ENCODE measurements around the gene IQGAP1. TPM values are rescaled to one million over a fixed set of nuclear protein-coding genes. Genes with fewer than 3 reads are reported as not detected.
A peak's percentile ranks its signal among the peaks of the same experiment; 100 is the strongest.
"Not testable (repeated sequence)": the region's sequence is repeated elsewhere in the genome, so short reads cannot be mapped to it uniquely, and the experiment has no call there.

IQGAP1 gene
- total RNA-seq, 2 donors from 2014 or later: 70.4 to 79.2 TPM

DNA sequence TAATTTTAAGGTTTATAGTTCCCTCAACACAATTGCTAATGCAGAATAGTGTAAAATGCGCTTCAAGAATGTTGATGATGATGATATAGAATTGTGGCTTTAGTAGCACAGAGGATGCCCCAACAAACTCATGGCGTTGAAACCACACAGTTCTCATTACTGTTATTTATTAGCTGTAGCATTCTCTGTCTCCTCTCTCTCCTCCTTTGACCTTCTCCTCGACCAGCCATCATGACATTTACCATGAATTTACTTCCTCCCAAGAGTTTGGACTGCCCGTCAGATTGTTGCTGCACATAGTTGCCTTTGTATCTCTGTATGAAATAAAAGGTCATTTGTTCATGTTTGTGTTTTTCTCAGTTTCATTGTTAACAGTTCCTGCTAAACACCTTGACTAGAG, 113.9 kb downstream of the IQGAP1 start:
- DNase-seq (no peak), ATAC-seq (no peak)
- intact Hi-C loops (cut with DNase I): no loop called here

DNA sequence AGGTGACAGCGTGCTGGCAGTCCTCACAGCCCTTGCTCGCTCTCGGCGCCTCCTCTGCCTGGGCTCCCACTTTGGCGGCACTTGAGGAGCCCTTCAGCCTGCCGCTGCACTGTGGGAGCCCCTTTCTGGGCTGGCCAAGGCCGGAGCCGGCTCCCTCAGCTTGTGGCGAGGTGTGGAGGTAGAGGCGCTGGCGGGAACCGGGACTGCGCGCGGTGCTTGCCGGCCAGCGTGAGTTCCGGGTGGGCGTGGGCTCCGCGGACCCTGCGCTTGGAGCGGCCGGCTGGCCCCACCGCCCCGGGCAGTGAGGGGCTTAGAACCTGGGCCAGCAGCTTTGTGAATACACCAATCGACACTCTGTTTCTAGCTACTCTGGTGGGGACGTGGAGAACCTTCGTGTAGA, 122.7 kb downstream of the IQGAP1 start:
- DNase-seq; intact Hi-C loops (cut with DNase I); ATAC-seq: not testable (repeated sequence)

DNA sequence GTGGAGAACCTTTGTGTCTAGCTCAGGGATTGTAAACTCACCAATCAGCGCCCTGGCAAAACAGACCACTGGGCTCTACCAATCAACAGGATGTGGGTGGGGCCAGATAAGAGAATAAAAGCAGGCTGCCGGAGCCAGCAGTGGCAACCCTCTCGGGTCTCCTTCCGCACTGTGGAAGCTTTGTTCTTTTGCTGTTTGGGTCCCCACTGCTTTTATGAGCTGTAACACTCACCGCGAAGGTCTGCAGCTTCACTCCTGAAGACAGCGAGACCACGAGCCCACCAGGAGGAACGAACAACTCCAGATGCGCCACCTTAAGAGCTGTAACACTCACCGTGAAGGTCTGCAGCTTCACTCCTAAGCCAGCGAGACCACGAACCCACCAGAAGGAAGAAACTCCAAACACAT, 123.2 kb downstream of the IQGAP1 start:
- DNase-seq; intact Hi-C loops (cut with DNase I); ATAC-seq: not testable (repeated sequence)

DNA sequence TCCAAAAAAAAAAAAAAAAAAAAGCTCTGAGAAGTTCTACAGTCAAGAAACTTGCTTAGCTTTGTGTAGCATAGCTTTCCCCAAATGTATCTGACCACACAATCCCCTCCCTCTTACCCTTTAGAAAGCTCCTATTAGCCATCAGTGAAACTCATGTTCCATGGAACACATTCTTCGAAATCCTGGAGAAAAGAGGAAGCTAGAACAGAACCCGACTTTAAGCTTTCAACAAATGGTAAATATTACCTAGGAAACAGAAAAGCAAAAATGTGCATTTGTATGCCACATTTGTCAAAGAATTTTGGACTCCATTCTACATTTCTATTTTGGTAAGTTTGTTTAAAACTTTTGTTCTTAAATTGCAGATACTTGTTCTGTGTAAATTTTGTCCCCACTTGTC, 124.2 kb downstream of the IQGAP1 start:
- DNase-seq: no peak
- ATAC-seq: no peak
- intact Hi-C loops (cut with DNase I): no loop called here

DNA sequence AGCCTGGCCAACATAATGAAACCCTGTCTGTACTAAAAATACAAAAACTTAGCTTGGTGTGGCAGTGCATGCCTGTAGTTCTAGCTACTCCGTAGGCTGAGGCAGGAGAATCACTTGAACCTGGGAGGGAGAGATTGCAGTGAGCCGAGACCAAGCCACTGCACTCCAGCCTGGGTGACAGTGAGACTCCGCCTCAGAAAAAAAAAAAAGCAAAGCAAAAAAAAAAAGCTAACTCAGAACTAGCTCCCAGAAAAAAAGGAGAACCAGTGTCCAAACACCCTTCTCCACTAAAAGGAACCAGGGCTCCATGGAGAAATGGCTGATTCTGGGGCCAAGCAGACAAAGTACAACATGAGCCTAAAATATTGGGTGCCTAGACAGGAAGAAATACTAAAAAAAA, 124.9 kb downstream of the IQGAP1 start:
- DNase-seq: no peak

DNA sequence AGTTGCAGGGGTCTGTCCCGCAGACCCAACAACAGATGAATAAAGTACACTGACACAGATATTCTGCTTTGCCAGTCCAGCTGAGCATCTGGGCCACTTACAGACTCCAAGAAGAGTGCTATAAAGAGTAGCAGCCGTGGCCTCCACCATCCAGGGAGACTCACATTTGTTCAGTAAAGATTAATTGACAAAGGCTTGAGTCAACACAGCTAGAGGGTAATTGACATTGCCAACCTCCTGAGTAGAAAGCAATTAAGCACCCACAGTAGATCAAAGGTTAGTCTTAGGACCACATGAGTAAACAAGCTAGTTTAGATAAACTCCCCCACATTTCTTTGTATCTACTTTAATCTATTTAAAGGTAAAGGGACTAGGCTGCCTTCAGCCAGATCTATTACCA, 125.4 kb downstream of the IQGAP1 start:
- intact Hi-C loops (cut with DNase I): no loop called here
- DNase-seq (no peak), ATAC-seq (no peak)

More for the DNA sequence above, 124.9 kb downstream of the IQGAP1 start:
- ATAC-seq: peak in 1 of 2 donors; percentile 37
- intact Hi-C loops (cut with DNase I): no loop called here

DNA sequence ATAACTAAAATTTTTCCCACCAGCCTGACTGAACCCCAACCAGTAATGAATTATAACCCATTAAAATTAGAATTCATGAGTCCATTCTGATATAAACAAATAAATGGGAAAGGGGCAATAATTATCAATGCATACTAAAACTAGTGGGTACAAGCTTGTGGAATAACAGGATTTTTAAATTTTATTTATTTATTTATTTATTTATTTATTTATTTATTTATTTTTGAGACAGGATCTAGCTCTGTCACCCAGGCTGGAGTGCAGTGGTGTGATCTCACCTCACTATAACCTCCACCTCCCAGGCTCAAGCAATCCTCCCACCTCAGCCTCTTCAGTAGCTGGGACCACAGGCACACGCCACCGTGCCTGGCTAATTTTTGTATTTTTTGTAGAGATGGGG, 125.9 kb downstream of the IQGAP1 start:
- intact Hi-C loops (cut with DNase I); DNase-seq; ATAC-seq: not testable (repeated sequence)

- DNase-seq (no peak), ATAC-seq (no peak)
- intact Hi-C loops (cut with DNase I): no loop called here
Observed at GRCh38 chr15:90519688-90520087, 131.6 kb downstream of the IQGAP1 start.

GRCh38 chr15:90520365-90520764, 132.3 kb downstream of the IQGAP1 start:
- ATAC-seq (no peak), DNase-seq (no peak)
- intact Hi-C loops (cut with DNase I): no loop called here

GRCh38 chr15:90523373-90523772, 135.3 kb downstream of the IQGAP1 start:
- intact Hi-C loops (cut with DNase I): no loop called here
- DNase-seq: no peak
- ATAC-seq: no peak

GRCh38 chr15:90524018-90524803, 136.2 kb downstream of the IQGAP1 start:
- DNase-seq; intact Hi-C loops (cut with DNase I): not testable (repeated sequence)

GRCh38 chr15:90529011-90529370, 140.9 kb downstream of the IQGAP1 start:
- DNase-seq: no peak
- intact Hi-C loops (cut with DNase I): no loop called here
- ATAC-seq: no peak

More at GRCh38 chr15:90524018-90524803, 136.2 kb downstream of the IQGAP1 start:
- not testable (repeated sequence) for ATAC-seq

- DNase-seq (peak; percentile 62), ATAC-seq (peak; percentile 93 to 94)
- intact Hi-C loops (cut with DNase I): loop anchor here (10.0 kb wide), 2 partner anchors 65 to 75 kb away; no protein-coding TSS in a partner anchor
Observed at GRCh38 chr15:90529371-90530249, 141.6 kb downstream of the IQGAP1 start, which contains the start of gene CRTC3. Gene CRTC3 (plus strand): TSS chr15:90529923. CDS start chr15:90530072, 149 bp downstream.

- ATAC-seq (peak; percentile 34 to 56), DNase-seq (peak; percentile 56)
- intact Hi-C loops (cut with DNase I): loop anchor here (10.0 kb wide), 2 partner anchors 64 to 74 kb away; no protein-coding TSS in a partner anchor
Observed at GRCh38 chr15:90530250-90531051, 142.4 kb downstream of the IQGAP1 start.

DNA sequence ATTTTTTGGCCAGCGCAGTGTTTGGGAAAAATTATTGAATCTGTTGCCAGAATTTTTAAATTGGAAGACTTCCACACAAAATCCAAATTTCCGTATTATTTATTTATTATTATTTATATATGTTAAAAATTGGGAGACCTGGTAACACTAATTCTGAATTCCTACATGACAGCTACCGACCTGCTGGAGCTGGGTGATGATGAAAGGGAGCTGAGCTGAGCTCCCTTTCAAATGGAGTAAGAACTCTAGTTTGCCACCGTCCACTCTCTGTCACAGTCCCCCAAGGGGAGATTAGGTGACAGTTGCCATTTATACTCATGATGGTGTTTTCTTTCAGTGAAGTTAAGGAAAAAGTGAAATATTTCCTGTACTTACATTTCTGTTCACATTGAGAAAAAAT, 143.1 kb downstream of the IQGAP1 start:
- DNase-seq: no peak
- intact Hi-C loops (cut with DNase I): loop anchor here (10.0 kb wide), 2 partner anchors 64 to 74 kb away; no protein-coding TSS in a partner anchor
- no peak for ATAC-seq

DNA sequence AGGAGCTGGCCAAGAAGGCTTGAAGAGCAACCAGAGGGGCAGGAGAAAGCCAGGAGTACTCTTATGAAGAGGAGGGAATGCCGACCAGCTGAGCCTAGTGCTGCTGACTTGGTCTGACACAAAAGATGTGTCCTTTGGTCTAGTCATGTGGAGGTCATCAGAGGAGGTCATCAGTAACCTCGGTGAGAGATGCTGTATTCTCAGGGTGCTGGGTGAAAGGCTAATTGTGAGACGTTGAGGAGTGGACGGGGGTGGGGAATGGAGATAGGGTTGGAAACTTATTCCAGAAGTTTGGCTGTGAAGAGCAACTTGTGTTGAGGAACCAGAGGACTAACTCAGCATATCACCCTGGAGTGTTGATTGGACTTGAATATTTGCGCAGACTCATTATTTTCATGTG, 147.2 kb downstream of the IQGAP1 start:
- intact Hi-C loops (cut with DNase I): loop anchor here (5.0 to 10.0 kb wide), 3 partner anchors 60 to 82 kb away; no protein-coding TSS in a partner anchor
- ATAC-seq (no peak), DNase-seq (no peak)

GRCh38 chr15:90539789-90540188, 151.7 kb downstream of the IQGAP1 start:
- intact Hi-C loops (cut with DNase I): loop anchor here (5.0 to 10.0 kb wide), 3 partner anchors 55 to 78 kb away; no protein-coding TSS in a partner anchor
- ATAC-seq: no peak
- no peak for DNase-seq

DNA sequence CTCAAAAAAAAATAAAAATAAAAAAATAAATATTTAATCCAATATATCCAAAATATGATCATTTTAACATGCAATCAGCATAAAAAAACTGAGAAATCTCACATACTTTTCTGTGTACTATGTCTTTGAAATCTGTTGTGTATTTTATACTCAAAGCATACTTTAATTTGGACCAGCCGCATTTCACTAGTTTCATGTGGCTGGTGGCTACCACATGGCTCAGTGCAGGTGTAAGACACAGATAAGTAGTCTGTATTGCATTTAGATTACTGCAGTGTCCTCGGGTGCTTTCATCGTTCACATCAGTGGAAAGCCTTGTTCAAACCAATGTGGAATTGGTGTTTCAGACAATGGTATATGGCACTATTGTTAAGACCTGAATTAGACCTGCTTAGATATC, 152.7 kb downstream of the IQGAP1 start:
- DNase-seq (no peak), ATAC-seq (no peak)
- intact Hi-C loops (cut with DNase I): no loop called here

GRCh38 chr15:90545095-90545494, 157.1 kb downstream of the IQGAP1 start:
- DNase-seq (no peak), ATAC-seq (no peak)
- intact Hi-C loops (cut with DNase I): no loop called here
